WTC11 (cell line): ENCODE measurements around the gene AADACL4.

ENCODE experiments used
- CTCF ChIP-seq: fragments of 200-600 bp; IDR thresholded peaks from 2 replicates; pipeline ENCODE4 v1.8.0; 2022; ENCODE audit warnings: antibody characterized with exemption
- IRF2 ChIP-seq: sonication (generic); formaldehyde crosslinking; IDR thresholded peaks from 2 replicates; pipeline ENCODE4 v1.8.0; 2022; ENCODE audit warnings: low read depth, missing genetic modification reagents, borderline replicate concordance

- TF ChIP-seq IRF2 (CRISPR knock-in tag) (no peak), CTCF (no peak)
Measured at GRCh38 chr1:12615159-12615864, 28.6 kb upstream of the AADACL4 start.
